HepG2 (cell line): ENCODE results near the gene OR7A10. TPM values are rescaled to one million over a fixed set of nuclear protein-coding genes. Genes with fewer than 3 reads are reported as not detected.

Experiments used
- ATAC-seq: fragments of 200-7000 bp; cut with Tn5 transposase; 3 replicates; pipeline ENCODE4 v1.9.1; 2020; ENCODE audit warnings: mild to moderate bottlenecking, moderate library complexity
- Bru-seq: library from RNA; stranded (reverse); fragments of 400-500 nt; gene quantifications from one replicate; lab custom pipeline; 2021; lab: Mats Ljungman, UMichigan
- BruChase-seq, 2 experiments: library from RNA; stranded (reverse); fragments of 400-500 nt; gene quantifications; one replicate each; lab custom pipeline; 2021; lab: Mats Ljungman, UMichigan
- BruUV-seq: library from RNA; stranded (reverse); fragments of 400-500 nt; replicated peaks from 2 replicates; lab custom pipeline; 2021; lab: Mats Ljungman, UMichigan
- CTCF ChIA-PET: fragments of 300-600 bp; formaldehyde crosslinking; extraction: SDS; loops from one replicate; lab custom pipeline; 2021; ENCODE audit warnings: low total read pairs, inconsistent platforms, low intra/inter-chr PET ratio; lab: Yijun Ruan, JAX
- POLR2A ChIA-PET: fragments of 350-600 bp; sonication (Branson Sonifier 250); formaldehyde crosslinking; loops from one replicate; lab custom pipeline; 2020; ENCODE audit warnings: antibody characterized with exemption, inconsistent platforms; lab: Yijun Ruan, JAX
- DNase-seq: peaks from one replicate; pipeline ENCODE4 v3.0.0-alpha.2; 2015; ENCODE audit warnings: low spot score
- FAIRE-seq: peaks from 3 replicates; lab custom pipeline; 2011; peaks lifted over from hg19 to GRCh38; lab: Jason Lieb, UNC
- H2AFZ ChIP-seq: one replicate; pipeline ENCODE4 v1.6.1; 2011; ENCODE audit warnings: low read length, inconsistent platforms
- H3K27ac ChIP-seq: fragments of 300-600 bp; 3 replicates; pipeline ENCODE4 v1.8.0; 2011; ENCODE audit warnings: mixed run types, mild to moderate bottlenecking, mixed read lengths, low read length, inconsistent platforms; ENCODE audit not compliant: insufficient read depth; ENCODE audit errors: extremely low read length
- H3K27me3 ChIP-seq, 2 experiments: fragments of 200-600 bp in 1 of 2; 2 replicates in 1 of 2; 3 replicates in 1 of 2; pipeline versions ENCODE4 v1.6.0 to v1.8.0; 2011; ENCODE audit warnings: low read length in 2 of 2, mild to moderate bottlenecking in 2 of 2, moderate library complexity in 2 of 2, inconsistent platforms in 1 of 2; ENCODE audit not compliant: insufficient read depth in 2 of 2, control insufficient read depth in 1 of 2
- H3K36me3 ChIP-seq, 2 experiments: fragments of 200-600 bp in 1 of 2; replicated peaks in 1 of 2; 2 replicates in 1 of 2; 3 replicates in 1 of 2; pipeline versions ENCODE4 v1.5.1 to v1.8.0; 2011; ENCODE audit warnings: low read length in 2 of 2, inconsistent platforms in 1 of 2; ENCODE audit not compliant: insufficient read depth in 2 of 2, control insufficient read depth in 1 of 2
- H3K4me1 ChIP-seq: 2 replicates; pipeline ENCODE4 v1.5.1; 2012; ENCODE audit warnings: low read length, inconsistent platforms; ENCODE audit not compliant: insufficient read depth
- H3K4me2 ChIP-seq: 2 replicates; pipeline ENCODE4 v1.6.0; 2011; ENCODE audit warnings: low read depth, low read length, inconsistent platforms
- H3K4me3 ChIP-seq, 3 experiments: fragments of 200-600 bp in 1 of 3; sonication (generic), shearing (Covaris generic) in 1 of 3; replicated peaks in 1 of 3; 2 replicates each; pipeline ENCODE4 v1.5.1; 2011 to 2016; ENCODE audit warnings: low read length in 3 of 3, inconsistent platforms in 2 of 3, low read depth in 2 of 3, mild to moderate bottlenecking in 2 of 3, control low read depth in 1 of 3, mixed read lengths in 1 of 3; ENCODE audit not compliant: insufficient read depth in 1 of 3
- H3K79me2 ChIP-seq: one replicate; pipeline ENCODE4 v1.6.1; 2011; ENCODE audit warnings: low read length, inconsistent platforms; ENCODE audit not compliant: insufficient read depth
- H3K9ac ChIP-seq: 2 replicates; pipeline ENCODE4 v1.6.0; 2011; ENCODE audit warnings: mild to moderate bottlenecking, low read depth, low read length, inconsistent platforms; ENCODE audit not compliant: insufficient read depth
- H3K9me3 ChIP-seq: 2 replicates; pipeline ENCODE4 v1.5.1; 2012; ENCODE audit warnings: mild to moderate bottlenecking, low read length
- H4K20me1 ChIP-seq: 2 replicates; pipeline ENCODE4 v1.6.0; 2011; ENCODE audit warnings: inconsistent platforms, mild to moderate bottlenecking, low read length, moderate library complexity; ENCODE audit not compliant: insufficient read depth
- ATF1 ChIP-seq: IDR thresholded peaks from 2 replicates; pipeline ENCODE4 v1.6.1; 2016; ENCODE audit warnings: mild to moderate bottlenecking, control low read depth
- FOXP4 ChIP-seq: sonication (generic); formaldehyde crosslinking; IDR thresholded peaks from 2 replicates; pipeline ENCODE4 v1.4.0; 2020; ENCODE audit warnings: missing genetic modification reagents
- HOXA7 ChIP-seq: sonication (generic); formaldehyde crosslinking; IDR thresholded peaks from 2 replicates; pipeline ENCODE4 v1.8.1; 2022; ENCODE audit warnings: mild to moderate bottlenecking, missing genetic modification reagents, moderate library complexity
- MTF2 ChIP-seq: sonication (generic); formaldehyde crosslinking; IDR thresholded peaks from 2 replicates; pipeline ENCODE4 v1.5.0; 2020; ENCODE audit warnings: missing genetic modification reagents, borderline replicate concordance
- NFIB ChIP-seq: sonication (generic); formaldehyde crosslinking; IDR thresholded peaks from 2 replicates; pipeline ENCODE4 v1.9.0; 2021; ENCODE audit warnings: missing genetic modification reagents, mild to moderate bottlenecking, borderline replicate concordance
- NKX3-1 ChIP-seq: sonication (generic); formaldehyde crosslinking; IDR thresholded peaks from 2 replicates; pipeline ENCODE4 v1.5.0; 2020; ENCODE audit warnings: missing genetic modification reagents
- NR2F1 ChIP-seq, 2 experiments: fragments of 450-650 bp in 1 of 2; formaldehyde crosslinking in 1 of 2; IDR thresholded peaks; 2 replicates each; pipeline versions ENCODE4 v1.5.0 to v1.6.1; 2016 to 2020; ENCODE audit warnings: mild to moderate bottlenecking in 1 of 2, missing compliant biosample characterization in 1 of 2, missing genetic modification reagents in 1 of 2, moderate library complexity in 1 of 2
- ZNF232 ChIP-seq: sonication (generic); formaldehyde crosslinking; IDR thresholded peaks from 2 replicates; pipeline ENCODE4 v1.4.0; 2020; ENCODE audit warnings: missing genetic modification reagents, borderline replicate concordance
- ZNF672 ChIP-seq: sonication (generic); formaldehyde crosslinking; IDR thresholded peaks from 2 replicates; pipeline ENCODE4 v1.8.1; 2022; ENCODE audit warnings: missing genetic modification reagents
- ZNF775 ChIP-seq: sonication (generic); formaldehyde crosslinking; IDR thresholded peaks from 2 replicates; pipeline ENCODE4 v1.4.0; 2020; ENCODE audit warnings: missing genetic modification reagents, mild to moderate bottlenecking, moderate library complexity, borderline replicate concordance
- WGBS: methylation state at CpG from one replicate; pipeline ENCODE4 v1.1.6; 2017; ENCODE audit warnings: low lambda C conversion rate; 5-methylcytosine and 5-hydroxymethylcytosine counted together
- in situ Hi-C: cut with HindIII; loops from 2 replicates; pipeline ENCODE4 v1.10.0; 2017; ENCODE audit warnings: low pct_unique_long_range_greater_than_20kb; ENCODE audit not compliant: extremely low pct_ligation_motif_present
- intact Hi-C: fragments of 100-400 bp; cut with micrococcal nuclease; formaldehyde crosslinking; loops from one replicate; pipeline ENCODE4 v1.10.0; 2022; ENCODE audit not compliant: unreplicated experiment
- long read RNA-seq, 2 experiments: library from RNA in 1 of 2; library from polyadenylated mRNA in 1 of 2; stranded (forward) in 1 of 2; unstranded in 1 of 2; transcript quantifications; one replicate each; pipeline ENCODE4 v2.0.0, GENCODE V29; 2019 to 2022
- polyA minus RNA-seq, 3 experiments: library from RNA; depleted of rRNA, polyadenylated mRNA; stranded (reverse); fragments of >200 nt; gene quantifications; 2 replicates each; pipeline ENCODE4 v1.2.3, GENCODE V29; 2011; ENCODE audit warnings: low replicate concordance in 1 of 3
- polyA plus RNA-seq, 8 experiments: library from polyadenylated mRNA; depleted of rRNA in 3 of 8; stranded (reverse) in 7 of 8; unstranded in 1 of 8; fragments of >200 nt; fragmentation: Illumina TruSeq in 4 of 8; extraction: Trizol in 4 of 8; gene quantifications; 2 replicates each; pipeline versions ENCODE4 v1.2.1 to v1.2.3, GENCODE V29; 2011 to 2016; ENCODE audit warnings: low read depth in 4 of 8, missing spikeins in 1 of 8, mixed read lengths in 1 of 8; ENCODE audit not compliant: insufficient read depth in 1 of 8
- total RNA-seq, 5 experiments: library from RNA; depleted of rRNA; stranded (reverse); fragments of >200 nt; fragmentation: Illumina TruSeq; extraction: Trizol; gene quantifications; 2 replicates each; pipeline ENCODE4 v1.2.3, GENCODE V29; 2016; ENCODE audit warnings: low read depth in 1 of 5

OR7A10 gene
- total RNA-seq (2016; rRNA removed; fragmentation: Illumina TruSeq; extraction: Trizol) (not detected in 2 replicates), polyA plus RNA-seq (2011; rRNA removed) (not detected in 2 replicates), polyA minus RNA-seq (2011; rRNA and poly(A)+ RNA removed; ENCODE audit: low replicate concordance) (not detected in 2 replicates), Bru-seq, nascent RNA (not detected), BruChase-seq, experiment 1, labeled RNA remaining after a 6-hour chase (not detected), BruChase-seq, experiment 2, labeled RNA remaining after a 2-hour chase (not detected)
- total RNA-seq (2016; cell fraction: cytosol; rRNA removed; fragmentation: Illumina TruSeq; extraction: Trizol; ENCODE audit: low read depth): not detected in 2 replicates
- total RNA-seq (2016; cell fraction: insoluble cytoplasmic fraction; rRNA removed; fragmentation: Illumina TruSeq; extraction: Trizol): not detected in 2 replicates
- total RNA-seq (2016; cell fraction: membrane; rRNA removed; fragmentation: Illumina TruSeq; extraction: Trizol): not detected in 2 replicates
- not detected in 2 replicates for total RNA-seq (2016; cell fraction: nucleus; rRNA removed; fragmentation: Illumina TruSeq; extraction: Trizol)
- not detected in 2 replicates for polyA plus RNA-seq (2011; cell fraction: cytosol; rRNA removed)
- not detected in 2 replicates for polyA plus RNA-seq (2011; cell fraction: nucleus; rRNA removed)
- not detected in 2 replicates for polyA plus RNA-seq (2012)
- polyA plus RNA-seq (2016; cell fraction: cytosol; fragmentation: Illumina TruSeq; extraction: Trizol; ENCODE audit: low read depth): not detected in 2 replicates
- polyA plus RNA-seq (2016; cell fraction: insoluble cytoplasmic fraction; fragmentation: Illumina TruSeq; extraction: Trizol; ENCODE audit: low read depth): not detected in 2 replicates
- not detected in 2 replicates for polyA plus RNA-seq (2016; cell fraction: membrane; fragmentation: Illumina TruSeq; extraction: Trizol; ENCODE audit: low read depth)
- polyA plus RNA-seq (2016; cell fraction: nucleus; fragmentation: Illumina TruSeq; extraction: Trizol; ENCODE audit: insufficient read depth, low read depth): not detected in 2 replicates
- not detected in 2 replicates for polyA minus RNA-seq (2011; cell fraction: cytosol; rRNA and poly(A)+ RNA removed)
- not detected in 2 replicates for polyA minus RNA-seq (2011; cell fraction: nucleus; rRNA and poly(A)+ RNA removed)
- long read RNA-seq, experiment 1: 0 reads
- long read RNA-seq, experiment 2: 0 reads

- Histone ChIP-seq H3K4me2 (no peak within 1 kb of the TSS), H3K27me3 (no peaks in the 10 kb centered on the region; a peak in 1 of 5 replicates), H3K27ac (no peak within 1 kb of the TSS), H3K36me3 (no peaks in the 10 kb centered on the region), H2AFZ (no peak within 1 kb of the TSS), H3K9ac (no peak within 1 kb of the TSS), H3K9me3 (no peaks in the 10 kb centered on the region), H3K4me3 (no peak within 1 kb of the TSS), H3K79me2 (no peaks in the 10 kb centered on the region), H4K20me1 (no peaks in the 10 kb centered on the region), H3K4me1 (no peaks in the 10 kb centered on the region)
- POLR2A ChIA-PET: no interaction called here
- CTCF ChIA-PET: no interaction called here
- DNase-seq (no peak), FAIRE-seq (no peak), ATAC-seq (no peak)
- in situ Hi-C loops: no loop called here
- intact Hi-C loops: no loop called here
- TF ChIP-seq FOXP4 (CRISPR knock-in tag) (no peak), ZNF672 (no peak), HOXA7 (CRISPR knock-in tag) (no peak), MTF2 (CRISPR knock-in tag) (no peak), NKX3-1 (CRISPR knock-in tag) (no peak), ATF1 (CRISPR knock-in tag) (no peak), ZNF775 (no peak), ZNF232 (CRISPR knock-in tag) (no peak), NFIB (CRISPR knock-in tag) (no peak), NR2F1 (CRISPR knock-in tag; IDR thresholded peaks at IDR 0.05) (no peak)
- BruUV-seq: no TSS peak
- 19% methylated on average over 5 of the region's 5 CpGs for WGBS
These were observed at the start of gene OR7A10 for GRCh38 chr19:14848822-14849221. TSS of gene OR7A10 (minus strand) at chr19:14848922. CDS start at chr19:14841877, 7,045 bp downstream.
